NB4 (cell line): ENCODE results near the gene HP.

ENCODE experiments used
- MAX ChIP-seq: IDR thresholded peaks from 2 replicates; pipeline ENCODE4 v1.6.1; 2011; ENCODE audit warnings: low read depth, low read length
- MYC ChIP-seq: IDR thresholded peaks from 2 replicates; pipeline ENCODE4 v1.6.1; 2011; ENCODE audit warnings: low read depth, low read length
- POLR2A ChIP-seq: IDR thresholded peaks from 2 replicates; pipeline ENCODE4 v1.6.1; 2011; ENCODE audit warnings: mild to moderate bottlenecking; ENCODE audit not compliant: insufficient read length; ENCODE audit errors: extremely low read depth
- TF ChIP-seq, protein P1 (sequence below): IDR thresholded peaks from one replicate; pipeline ENCODE4 v1.5.1; 2012; ENCODE audit warnings: low read depth, low read length

GRCh38 chr16:72023962-72024361 lies 30.3 kb upstream of the HP start:
- TF ChIP-seq POLR2A = no peak
- TF ChIP-seq, protein P1, sequence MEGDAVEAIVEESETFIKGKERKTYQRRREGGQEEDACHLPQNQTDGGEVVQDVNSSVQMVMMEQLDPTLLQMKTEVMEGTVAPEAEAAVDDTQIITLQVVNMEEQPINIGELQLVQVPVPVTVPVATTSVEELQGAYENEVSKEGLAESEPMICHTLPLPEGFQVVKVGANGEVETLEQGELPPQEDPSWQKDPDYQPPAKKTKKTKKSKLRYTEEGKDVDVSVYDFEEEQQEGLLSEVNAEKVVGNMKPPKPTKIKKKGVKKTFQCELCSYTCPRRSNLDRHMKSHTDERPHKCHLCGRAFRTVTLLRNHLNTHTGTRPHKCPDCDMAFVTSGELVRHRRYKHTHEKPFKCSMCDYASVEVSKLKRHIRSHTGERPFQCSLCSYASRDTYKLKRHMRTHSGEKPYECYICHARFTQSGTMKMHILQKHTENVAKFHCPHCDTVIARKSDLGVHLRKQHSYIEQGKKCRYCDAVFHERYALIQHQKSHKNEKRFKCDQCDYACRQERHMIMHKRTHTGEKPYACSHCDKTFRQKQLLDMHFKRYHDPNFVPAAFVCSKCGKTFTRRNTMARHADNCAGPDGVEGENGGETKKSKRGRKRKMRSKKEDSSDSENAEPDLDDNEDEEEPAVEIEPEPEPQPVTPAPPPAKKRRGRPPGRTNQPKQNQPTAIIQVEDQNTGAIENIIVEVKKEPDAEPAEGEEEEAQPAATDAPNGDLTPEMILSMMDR = no peak
- TF ChIP-seq MYC = no peak
- no peak for TF ChIP-seq MAX
